ENCODE data around the gene TMEM108.
A peak's percentile ranks its signal among the peaks of the same experiment; 100 is the strongest.

TMEM108 gene

DNA sequence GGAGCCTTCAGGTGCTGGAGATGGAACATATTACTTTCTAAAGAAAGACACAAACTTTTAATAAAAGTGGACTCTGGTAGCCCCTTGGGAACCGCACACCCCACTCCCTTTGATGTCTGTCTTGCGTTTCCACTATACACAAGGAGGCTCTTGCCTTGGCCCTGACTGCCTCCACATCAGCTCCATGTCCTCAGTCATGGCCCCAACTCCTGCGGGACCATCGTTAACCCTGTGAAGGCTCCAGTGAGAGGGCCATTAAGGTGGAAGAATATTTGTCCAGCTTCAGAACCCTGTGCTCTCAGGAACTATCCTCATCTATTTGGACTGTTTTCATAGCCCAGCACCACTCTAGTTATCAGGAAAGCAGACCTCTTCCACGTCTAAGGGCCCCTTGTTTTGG lies 345.6 kb downstream of the TMEM108 start:
- Histone ChIP-seq H3K4me3 (ENCODE audit: low read depth, low read length, poor library complexity, severe bottlenecking) (no peak overlapping the region), H3K4me2 (ENCODE audit: low read length) (no peak overlapping the region), H3F3A (ENCODE audit: insufficient read depth, low read length) (no peaks in the 10 kb centered on the region), H3K79me2 (ENCODE audit: insufficient read depth, low read length) (no peaks in the 10 kb centered on the region), H3K9ac (ENCODE audit: low read length) (no peak overlapping the region), H4K20me1 (ENCODE audit: insufficient read depth, low read length) (no peaks in the 10 kb centered on the region), H3K27me3 (ENCODE audit: insufficient read depth, low read length) (no peaks in the 10 kb centered on the region), H3K9me3 (ENCODE audit: low read length) (no peaks in the 10 kb centered on the region), H3K36me3 (ENCODE audit: insufficient read depth, low read length) (no peaks in the 10 kb centered on the region), H3K4me1 (ENCODE audit: insufficient read depth, low read length, severe bottlenecking) (no peaks in the 10 kb centered on the region), H3K9me2 (ENCODE audit: low read depth, low read length) (no peaks in the 10 kb centered on the region), H2AFZ (ENCODE audit: low read length) (no peak overlapping the region), H3K27ac (ENCODE audit: low read depth, low read length, poor library complexity, severe bottlenecking) (no peak overlapping the region)
- TF ChIP-seq, protein P1, sequence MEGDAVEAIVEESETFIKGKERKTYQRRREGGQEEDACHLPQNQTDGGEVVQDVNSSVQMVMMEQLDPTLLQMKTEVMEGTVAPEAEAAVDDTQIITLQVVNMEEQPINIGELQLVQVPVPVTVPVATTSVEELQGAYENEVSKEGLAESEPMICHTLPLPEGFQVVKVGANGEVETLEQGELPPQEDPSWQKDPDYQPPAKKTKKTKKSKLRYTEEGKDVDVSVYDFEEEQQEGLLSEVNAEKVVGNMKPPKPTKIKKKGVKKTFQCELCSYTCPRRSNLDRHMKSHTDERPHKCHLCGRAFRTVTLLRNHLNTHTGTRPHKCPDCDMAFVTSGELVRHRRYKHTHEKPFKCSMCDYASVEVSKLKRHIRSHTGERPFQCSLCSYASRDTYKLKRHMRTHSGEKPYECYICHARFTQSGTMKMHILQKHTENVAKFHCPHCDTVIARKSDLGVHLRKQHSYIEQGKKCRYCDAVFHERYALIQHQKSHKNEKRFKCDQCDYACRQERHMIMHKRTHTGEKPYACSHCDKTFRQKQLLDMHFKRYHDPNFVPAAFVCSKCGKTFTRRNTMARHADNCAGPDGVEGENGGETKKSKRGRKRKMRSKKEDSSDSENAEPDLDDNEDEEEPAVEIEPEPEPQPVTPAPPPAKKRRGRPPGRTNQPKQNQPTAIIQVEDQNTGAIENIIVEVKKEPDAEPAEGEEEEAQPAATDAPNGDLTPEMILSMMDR (IDR thresholded peaks at IDR 0.05; ENCODE audit: low read length) = no peak
- no peak for TF ChIP-seq EZH2 (IDR thresholded peaks at IDR 0.05; ENCODE audit: borderline replicate concordance, low read length)

DNA sequence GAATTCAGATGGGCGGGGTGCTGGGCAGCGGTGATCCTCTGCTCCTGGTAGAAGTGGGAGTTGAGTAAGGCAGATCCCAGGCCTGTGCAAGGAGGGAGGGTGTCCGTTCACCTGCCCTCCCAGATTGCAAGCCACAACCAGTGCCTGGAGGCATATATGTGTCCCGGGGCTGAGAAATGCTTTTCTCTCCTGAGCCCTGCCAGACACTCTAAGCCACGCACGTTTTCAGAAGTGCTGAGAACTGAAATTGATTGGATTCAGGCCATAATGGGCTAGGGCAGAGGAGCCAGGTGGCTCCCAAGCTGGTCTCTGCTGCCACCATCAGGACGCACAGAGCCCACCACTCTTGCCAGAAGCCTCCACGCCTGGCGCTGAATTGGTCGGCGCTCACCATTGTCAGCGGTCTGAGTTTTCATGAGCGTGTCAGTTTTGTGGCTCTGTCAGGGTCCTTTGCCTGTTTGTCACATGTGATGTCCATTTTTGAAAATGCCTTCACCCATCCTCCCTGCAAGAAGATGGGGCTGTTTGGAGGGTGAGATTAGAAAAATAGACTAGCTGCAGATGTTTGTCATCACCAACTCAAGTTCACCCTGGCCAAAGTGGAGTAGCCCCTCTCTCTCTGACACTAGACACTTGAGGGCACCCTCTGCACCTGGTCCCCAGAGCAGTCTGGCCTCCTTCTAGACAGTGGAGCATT lies 346.3 kb downstream of the TMEM108 start:
- no peaks in the 10 kb centered on the region for H3F3A ChIP-seq (ENCODE audit: insufficient read depth, low read length)
- H3K4me1 ChIP-seq (ENCODE audit: insufficient read depth, low read length, severe bottlenecking) = no peaks in the 10 kb centered on the region
- H3K9me2 ChIP-seq (ENCODE audit: low read depth, low read length) = no peaks in the 10 kb centered on the region
- H3K4me2 ChIP-seq (ENCODE audit: low read length) = no peak overlapping the region
- H3K9me3 ChIP-seq (ENCODE audit: low read length) = no peaks in the 10 kb centered on the region
- no peaks in the 10 kb centered on the region for H3K36me3 ChIP-seq (ENCODE audit: insufficient read depth, low read length)
- no peaks in the 10 kb centered on the region for H4K20me1 ChIP-seq (ENCODE audit: insufficient read depth, low read length)
- no peak overlapping the region for H2AFZ ChIP-seq (ENCODE audit: low read length)
- no peak for TF ChIP-seq EZH2 (IDR thresholded peaks at IDR 0.05; ENCODE audit: borderline replicate concordance, low read length)
- TF ChIP-seq, protein P1 (IDR thresholded peaks at IDR 0.05; ENCODE audit: low read length) = peak; percentile 97
- no peaks in the 10 kb centered on the region for H3K79me2 ChIP-seq (ENCODE audit: insufficient read depth, low read length)
- H3K27ac ChIP-seq (ENCODE audit: low read depth, low read length, poor library complexity, severe bottlenecking) = no peak overlapping the region
- no peaks in the 10 kb centered on the region for H3K27me3 ChIP-seq (ENCODE audit: insufficient read depth, low read length)
- no peak overlapping the region for H3K9ac ChIP-seq (ENCODE audit: low read length)
- H3K4me3 ChIP-seq (ENCODE audit: low read depth, low read length, poor library complexity, severe bottlenecking) = no peak overlapping the region

DNA sequence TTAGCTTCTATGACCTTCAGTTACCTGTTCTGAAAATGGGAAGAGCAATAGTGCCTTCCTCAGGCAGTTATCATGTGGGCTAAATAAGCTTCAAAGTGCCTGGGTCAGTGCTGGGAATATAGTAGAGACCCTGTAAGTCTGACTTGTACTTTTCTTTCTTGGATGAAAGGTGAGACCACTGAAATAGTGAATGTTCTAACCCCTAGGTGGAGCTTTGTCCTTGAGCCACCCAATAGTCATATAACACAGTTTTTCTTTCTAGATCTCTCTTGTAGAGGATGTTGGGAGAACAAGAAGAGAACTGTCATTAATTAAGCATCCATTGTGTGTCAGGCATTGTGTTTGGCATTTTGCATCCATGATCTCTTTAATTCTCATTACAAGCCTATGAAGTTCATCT lies 348.7 kb downstream of the TMEM108 start:
- Histone ChIP-seq H3K9ac (ENCODE audit: low read length) (no peak overlapping the region), H3K9me2 (ENCODE audit: low read depth, low read length) (no peaks in the 10 kb centered on the region), H3K27ac (ENCODE audit: low read depth, low read length, poor library complexity, severe bottlenecking) (no peak overlapping the region)

More for the DNA sequence above, 348.7 kb downstream of the TMEM108 start:
- H3K36me3 ChIP-seq (ENCODE audit: insufficient read depth, low read length) = no peaks in the 10 kb centered on the region
- H3K4me3 ChIP-seq (ENCODE audit: low read depth, low read length, poor library complexity, severe bottlenecking) = no peak overlapping the region
- no peaks in the 10 kb centered on the region for H3K79me2 ChIP-seq (ENCODE audit: insufficient read depth, low read length)
- H3K27me3 ChIP-seq (ENCODE audit: insufficient read depth, low read length) = no peaks in the 10 kb centered on the region
- TF ChIP-seq EZH2 (IDR thresholded peaks at IDR 0.05; ENCODE audit: borderline replicate concordance, low read length) = no peak
- TF ChIP-seq, protein P1 (IDR thresholded peaks at IDR 0.05; ENCODE audit: low read length) = peak; percentile 37; the same call in 1 of the 2 replicates
- H4K20me1 ChIP-seq (ENCODE audit: insufficient read depth, low read length) = no peaks in the 10 kb centered on the region
- H3F3A ChIP-seq (ENCODE audit: insufficient read depth, low read length) = no peaks in the 10 kb centered on the region
- H3K4me2 ChIP-seq (ENCODE audit: low read length) = no peak overlapping the region
- no peaks in the 10 kb centered on the region for H3K9me3 ChIP-seq (ENCODE audit: low read length)
- H3K4me1 ChIP-seq (ENCODE audit: insufficient read depth, low read length, severe bottlenecking) = no peaks in the 10 kb centered on the region
- H2AFZ ChIP-seq (ENCODE audit: low read length) = no peak overlapping the region

All from OCI-LY1 (cell line).